BJ (cell line): ENCODE data around the gene TRIP4. TPM values are rescaled to one million over a fixed set of nuclear protein-coding genes. Genes with fewer than 3 reads are reported as not detected.

Experiments
- CTCF ChIA-PET: fragments of 350-600 bp; formaldehyde crosslinking; extraction: SDS; loops from one replicate; lab custom pipeline; 2021; ENCODE audit warnings: antibody characterized with exemption, inconsistent platforms; lab: Yijun Ruan, JAX
- POLR2A ChIA-PET: fragments of 300-600 bp; sonication (Branson Sonifier 250); formaldehyde crosslinking; extraction: SDS; loops from one replicate; lab custom pipeline; 2021; ENCODE audit warnings: antibody characterized with exemption; lab: Charles Lee
- DNase-seq: peaks from one replicate; pipeline ENCODE4 v3.0.0-alpha.2; 2011; ENCODE audit warnings: low read depth
- H3K27me3 ChIP-seq: 2 replicates; pipeline ENCODE4 v1.6.0; 2011; ENCODE audit warnings: low read length; ENCODE audit not compliant: control insufficient read depth, insufficient read depth
- H3K36me3 ChIP-seq: 2 replicates; pipeline ENCODE4 v1.5.1; 2011; ENCODE audit warnings: low read length; ENCODE audit not compliant: control insufficient read depth, insufficient read depth
- H3K4me3 ChIP-seq: 2 replicates; pipeline ENCODE4 v1.5.1; 2011; ENCODE audit warnings: low read depth, mild to moderate bottlenecking, control low read depth, low read length
- polyA plus RNA-seq: library from polyadenylated mRNA; depleted of rRNA; stranded (reverse); fragments of >200 nt; gene quantifications from 2 replicates; pipeline ENCODE4 v1.2.3, GENCODE V29; 2011; rRNA removed
- small RNA-seq: library from RNA; depleted of rRNA; stranded (forward); fragments of <200 nt; gene quantifications from one replicate; pipeline ENCODE3, GENCODE V24; 2012; ENCODE audit warnings: low replicate concordance, low read depth; ENCODE audit not compliant: insufficient read length
- TF ChIP-seq, protein P1 (sequence below): IDR thresholded peaks from 2 replicates; pipeline ENCODE4 v1.5.1; 2011; ENCODE audit warnings: low read depth, mild to moderate bottlenecking, control low read depth, inconsistent platforms, low read length, moderate library complexity; ENCODE audit not compliant: insufficient read depth

TRIP4 gene
- polyA plus RNA-seq, 1 experiment = 14.3 TPM

DNA sequence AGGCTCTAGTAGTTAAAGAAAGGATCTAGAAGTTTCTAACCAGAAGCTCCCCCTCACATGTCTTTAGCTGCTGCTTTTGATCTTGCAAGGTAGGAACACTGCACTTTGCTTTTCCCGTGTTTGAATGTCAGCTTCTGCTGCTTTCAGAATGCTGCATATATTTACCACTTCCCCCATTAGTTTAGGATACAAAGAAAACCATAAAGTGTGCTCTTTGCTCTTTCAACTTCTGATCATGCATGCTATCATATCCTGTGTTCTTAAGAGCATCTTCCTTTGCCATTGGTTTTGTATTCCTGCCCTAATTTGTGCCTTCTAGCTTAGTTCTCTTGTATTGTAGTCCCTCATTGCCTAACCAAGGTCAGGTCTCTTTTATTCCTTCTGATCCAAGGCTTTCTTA, 116.0 kb downstream of the TRIP4 start:
- DNase-seq = no peak
- H3K4me3 ChIP-seq = no peak overlapping the region
- H3K36me3 ChIP-seq = peaks cover 11% of the 10 kb centered on the region
- no peaks in the 10 kb centered on the region for H3K27me3 ChIP-seq
- POLR2A ChIA-PET = no interaction called here
- CTCF ChIA-PET = interaction anchor here (0.9 kb wide), 1 partner anchor 150 kb away, joined by 4 read pairs; no protein-coding TSS in a partner anchor
- TF ChIP-seq, protein P1, sequence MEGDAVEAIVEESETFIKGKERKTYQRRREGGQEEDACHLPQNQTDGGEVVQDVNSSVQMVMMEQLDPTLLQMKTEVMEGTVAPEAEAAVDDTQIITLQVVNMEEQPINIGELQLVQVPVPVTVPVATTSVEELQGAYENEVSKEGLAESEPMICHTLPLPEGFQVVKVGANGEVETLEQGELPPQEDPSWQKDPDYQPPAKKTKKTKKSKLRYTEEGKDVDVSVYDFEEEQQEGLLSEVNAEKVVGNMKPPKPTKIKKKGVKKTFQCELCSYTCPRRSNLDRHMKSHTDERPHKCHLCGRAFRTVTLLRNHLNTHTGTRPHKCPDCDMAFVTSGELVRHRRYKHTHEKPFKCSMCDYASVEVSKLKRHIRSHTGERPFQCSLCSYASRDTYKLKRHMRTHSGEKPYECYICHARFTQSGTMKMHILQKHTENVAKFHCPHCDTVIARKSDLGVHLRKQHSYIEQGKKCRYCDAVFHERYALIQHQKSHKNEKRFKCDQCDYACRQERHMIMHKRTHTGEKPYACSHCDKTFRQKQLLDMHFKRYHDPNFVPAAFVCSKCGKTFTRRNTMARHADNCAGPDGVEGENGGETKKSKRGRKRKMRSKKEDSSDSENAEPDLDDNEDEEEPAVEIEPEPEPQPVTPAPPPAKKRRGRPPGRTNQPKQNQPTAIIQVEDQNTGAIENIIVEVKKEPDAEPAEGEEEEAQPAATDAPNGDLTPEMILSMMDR = no peak

Small RNA genes lying within 50 kb of the gene (small RNA-seq; reads per million reads assigned to genes)
- gene RF00019 (not detected), gene RF00554 (not detected)

Other genes starting within 250 kb of the TRIP4 start
- 0.04 and 0.07 TPM in 2 replicates for gene SNX22, start 236.1 kb upstream of the TRIP4 start, polyA plus RNA-seq
- gene PPIB, start 224.8 kb upstream of the TRIP4 start, polyA plus RNA-seq = 1,721 and 1,794 TPM in 2 replicates
- gene CSNK1G1, start 31.7 kb upstream of the TRIP4 start, polyA plus RNA-seq = 8.0 and 14.1 TPM in 2 replicates
- gene PCLAF, start 6.4 kb upstream of the TRIP4 start, polyA plus RNA-seq = 127 and 143 TPM in 2 replicates
- 12.1 and 12.5 TPM in 2 replicates for gene ZNF609, start 72.7 kb downstream of the TRIP4 start, polyA plus RNA-seq